HepG2 (cell line): Measurements from ENCODE around the gene SECTM1. TPM values are rescaled to one million over a fixed set of nuclear protein-coding genes. Genes with fewer than 3 reads are reported as not detected.

Experiments
- ATAC-seq: fragments of 200-7000 bp; cut with Tn5 transposase; 3 replicates; pipeline ENCODE4 v1.9.1; 2020; ENCODE audit warnings: mild to moderate bottlenecking, moderate library complexity
- BruUV-seq: library from RNA; stranded (reverse); fragments of 400-500 nt; replicated peaks from 2 replicates; lab custom pipeline; 2021; lab: Mats Ljungman, UMichigan
- CTCF ChIA-PET: fragments of 300-600 bp; formaldehyde crosslinking; extraction: SDS; loops from one replicate; lab custom pipeline; 2021; ENCODE audit warnings: low total read pairs, inconsistent platforms, low intra/inter-chr PET ratio; lab: Yijun Ruan, JAX
- POLR2A ChIA-PET: fragments of 350-600 bp; sonication (Branson Sonifier 250); formaldehyde crosslinking; loops from one replicate; lab custom pipeline; 2020; ENCODE audit warnings: antibody characterized with exemption, inconsistent platforms; lab: Yijun Ruan, JAX
- DNase-seq: peaks from one replicate; pipeline ENCODE4 v3.0.0-alpha.2; 2015; ENCODE audit warnings: low spot score
- FAIRE-seq: peaks from 3 replicates; lab custom pipeline; 2011; peaks lifted over from hg19 to GRCh38; lab: Jason Lieb, UNC
- H2AFZ ChIP-seq: one replicate; pipeline ENCODE4 v1.6.1; 2011; ENCODE audit warnings: low read length, inconsistent platforms
- H3K27ac ChIP-seq: fragments of 300-600 bp; 3 replicates; pipeline ENCODE4 v1.8.0; 2011; ENCODE audit warnings: mixed run types, mild to moderate bottlenecking, mixed read lengths, low read length, inconsistent platforms; ENCODE audit not compliant: insufficient read depth; ENCODE audit errors: extremely low read length
- H3K27me3 ChIP-seq, 2 experiments: fragments of 200-600 bp in 1 of 2; 2 replicates in 1 of 2; 3 replicates in 1 of 2; pipeline versions ENCODE4 v1.6.0 to v1.8.0; 2011; ENCODE audit warnings: low read length in 2 of 2, mild to moderate bottlenecking in 2 of 2, moderate library complexity in 2 of 2, inconsistent platforms in 1 of 2; ENCODE audit not compliant: insufficient read depth in 2 of 2, control insufficient read depth in 1 of 2
- H3K36me3 ChIP-seq, 2 experiments: fragments of 200-600 bp in 1 of 2; replicated peaks in 1 of 2; 2 replicates in 1 of 2; 3 replicates in 1 of 2; pipeline versions ENCODE4 v1.5.1 to v1.8.0; 2011; ENCODE audit warnings: low read length in 2 of 2, inconsistent platforms in 1 of 2; ENCODE audit not compliant: insufficient read depth in 2 of 2, control insufficient read depth in 1 of 2
- H3K4me1 ChIP-seq: 2 replicates; pipeline ENCODE4 v1.5.1; 2012; ENCODE audit warnings: low read length, inconsistent platforms; ENCODE audit not compliant: insufficient read depth
- H3K4me2 ChIP-seq: 2 replicates; pipeline ENCODE4 v1.6.0; 2011; ENCODE audit warnings: low read depth, low read length, inconsistent platforms
- H3K4me3 ChIP-seq, 3 experiments: fragments of 200-600 bp in 1 of 3; sonication (generic), shearing (Covaris generic) in 1 of 3; replicated peaks in 1 of 3; 2 replicates each; pipeline ENCODE4 v1.5.1; 2011 to 2016; ENCODE audit warnings: low read length in 3 of 3, inconsistent platforms in 2 of 3, low read depth in 2 of 3, mild to moderate bottlenecking in 2 of 3, control low read depth in 1 of 3, mixed read lengths in 1 of 3; ENCODE audit not compliant: insufficient read depth in 1 of 3
- H3K79me2 ChIP-seq: one replicate; pipeline ENCODE4 v1.6.1; 2011; ENCODE audit warnings: low read length, inconsistent platforms; ENCODE audit not compliant: insufficient read depth
- H3K9ac ChIP-seq: 2 replicates; pipeline ENCODE4 v1.6.0; 2011; ENCODE audit warnings: mild to moderate bottlenecking, low read depth, low read length, inconsistent platforms; ENCODE audit not compliant: insufficient read depth
- H3K9me3 ChIP-seq: 2 replicates; pipeline ENCODE4 v1.5.1; 2012; ENCODE audit warnings: mild to moderate bottlenecking, low read length
- H4K20me1 ChIP-seq: 2 replicates; pipeline ENCODE4 v1.6.0; 2011; ENCODE audit warnings: inconsistent platforms, mild to moderate bottlenecking, low read length, moderate library complexity; ENCODE audit not compliant: insufficient read depth
- DRAP1 ChIP-seq: IDR thresholded peaks from 2 replicates; pipeline ENCODE4 v1.6.1; 2016; ENCODE audit warnings: missing genetic modification reagents, missing compliant biosample characterization
- RARG ChIP-seq: sonication (generic); formaldehyde crosslinking; IDR thresholded peaks from 2 replicates; pipeline ENCODE4 v1.4.0; 2020; ENCODE audit warnings: low read depth, mild to moderate bottlenecking, missing genetic modification reagents
- UBTF ChIP-seq: sonication (generic); formaldehyde crosslinking; IDR thresholded peaks from 2 replicates; pipeline ENCODE4 v1.4.0; 2020; ENCODE audit warnings: mild to moderate bottlenecking, missing genetic modification reagents
- ZNF687 ChIP-seq: sonication (generic); formaldehyde crosslinking; IDR thresholded peaks from 2 replicates; pipeline ENCODE4 v1.5.1; 2020; ENCODE audit warnings: mild to moderate bottlenecking, missing genetic modification reagents, moderate library complexity
- WGBS: methylation state at CpG from one replicate; pipeline ENCODE4 v1.1.6; 2017; ENCODE audit warnings: low lambda C conversion rate; 5-methylcytosine and 5-hydroxymethylcytosine counted together
- in situ Hi-C: cut with HindIII; loops from 2 replicates; pipeline ENCODE4 v1.10.0; 2017; ENCODE audit warnings: low pct_unique_long_range_greater_than_20kb; ENCODE audit not compliant: extremely low pct_ligation_motif_present
- intact Hi-C: fragments of 100-400 bp; cut with micrococcal nuclease; formaldehyde crosslinking; loops from one replicate; pipeline ENCODE4 v1.10.0; 2022; ENCODE audit not compliant: unreplicated experiment
- polyA plus RNA-seq, 8 experiments: library from polyadenylated mRNA; depleted of rRNA in 3 of 8; stranded (reverse) in 7 of 8; unstranded in 1 of 8; fragments of >200 nt; fragmentation: Illumina TruSeq in 4 of 8; extraction: Trizol in 4 of 8; gene quantifications; 2 replicates each; pipeline versions ENCODE4 v1.2.1 to v1.2.3, GENCODE V29; 2011 to 2016; ENCODE audit warnings: low read depth in 4 of 8, missing spikeins in 1 of 8, mixed read lengths in 1 of 8; ENCODE audit not compliant: insufficient read depth in 1 of 8
- total RNA-seq, 5 experiments: library from RNA; depleted of rRNA; stranded (reverse); fragments of >200 nt; fragmentation: Illumina TruSeq; extraction: Trizol; gene quantifications; 2 replicates each; pipeline ENCODE4 v1.2.3, GENCODE V29; 2016; ENCODE audit warnings: low read depth in 1 of 5

The SECTM1 gene
- total and polyA plus RNA-seq, 2 of the 13 experiments (the other 11 are each of a cell fraction or from before 2014, with no cell fraction given), result 3.5 to 5.3 TPM

GRCh38 chr17:82314012-82314726, 19.4 kb downstream of the SECTM1 start (continued):
- no peak for TF ChIP-seq DRAP1
- TF ChIP-seq UBTF (CRISPR knock-in tag), result no peak

GRCh38 chr17:82313195-82314011, 20.2 kb downstream of the SECTM1 start:
- H2AFZ ChIP-seq, result no peak overlapping the region
- no peaks in the 10 kb centered on the region; a peak in 1 of 5 replicates for H3K27me3 ChIP-seq
- BruUV-seq, result no TSS peak
- H3K27ac ChIP-seq, result no peak overlapping the region
- no peak overlapping the region for H3K4me3 ChIP-seq
- ATAC-seq (no peak), DNase-seq (no peak), FAIRE-seq (no peak)
- no peaks in the 10 kb centered on the region for H3K9me3 ChIP-seq
- H3K4me1 ChIP-seq, result peaks cover 53% of the 10 kb centered on the region
- no peaks in the 10 kb centered on the region for H3K36me3 ChIP-seq
- in situ Hi-C loops, result no loop called here
- no peak overlapping the region for H3K9ac ChIP-seq
- H4K20me1 ChIP-seq, result no peaks in the 10 kb centered on the region
- intact Hi-C loops, result no loop called here
- ChIA-PET POLR2A (interaction anchor here (1.0 to 1.5 kb wide), 4 partner anchors 9 to 21 kb away, joined by 3 to 5 read pairs (median 4); no protein-coding TSS in a partner anchor), CTCF (no interaction called here)
- TF ChIP-seq ZNF687 (CRISPR knock-in tag), result 0 out of 2 replicates have a peak, but pooled peaks have one; percentile 25
- TF ChIP-seq RARG (CRISPR knock-in tag), result no peak
- peaks cover 3% of the 10 kb centered on the region for H3K79me2 ChIP-seq
- 91% methylated on average over 28 of the region's 28 CpGs for WGBS
- no peak overlapping the region for H3K4me2 ChIP-seq
